ENCODE results near the gene TCEANC2.

DNA sequence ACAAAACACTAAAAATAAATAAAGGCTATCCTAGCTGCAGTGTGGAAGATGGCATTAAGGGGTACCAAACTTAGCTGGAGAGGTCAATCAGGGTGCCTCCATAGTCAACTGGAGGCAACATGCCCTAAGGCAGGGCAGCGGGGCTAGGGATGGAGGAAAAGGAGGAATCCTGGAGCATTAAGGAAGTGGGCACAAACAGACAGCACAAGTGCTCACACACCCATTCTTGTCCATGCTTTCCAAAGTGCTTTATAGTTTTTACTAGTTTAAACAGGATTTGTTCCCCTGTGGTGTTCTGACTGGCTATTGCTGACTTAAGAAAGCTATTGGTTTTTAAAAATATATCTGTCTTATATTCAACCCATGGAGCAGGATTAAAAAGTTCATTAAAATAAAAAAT is 33.3 kb downstream of the TCEANC2 start:
- no peak for TF ChIP-seq ZNF565 (CRISPR knock-in tag; conservative IDR thresholded peaks at IDR 0.05; ENCODE audit: low read depth)
- no peak for TF ChIP-seq CREB5 (CRISPR knock-in tag; IDR thresholded peaks at IDR 0.05; ENCODE audit: low read depth)
- TF ChIP-seq ZNF70 (CRISPR knock-in tag; IDR thresholded peaks at IDR 0.05) = no peak
- TF ChIP-seq RARB (CRISPR knock-in tag; IDR thresholded peaks at IDR 0.05) = no peak

Data from SK-N-SH treated with all-trans-retinoic acid at 6 μM for 48 hours (cell line).